DOHH2 (cell line): ENCODE measurements around the gene EXOSC9.

Experiments used
- CTCF ChIP-seq: fragments of 200-600 bp; sonication (generic); IDR thresholded peaks from one replicate; pipeline ENCODE4 v1.5.1; 2014; ENCODE audit warnings: antibody characterized with exemption, mild to moderate bottlenecking, low read depth, low read length; ENCODE audit not compliant: poor library complexity, severe bottlenecking
- EZH2phosphoT487 ChIP-seq: fragments of 200-600 bp; sonication (generic); IDR thresholded peaks from 2 replicates; pipeline ENCODE4 v1.6.1; 2017; ENCODE audit warnings: borderline replicate concordance, mild to moderate bottlenecking, antibody characterized with exemption, low read length, moderate library complexity, mixed read lengths

GRCh38 chr4:121863799-121864198 is 62.7 kb downstream of the EXOSC9 start:
- no peak for TF ChIP-seq CTCF
- TF ChIP-seq EZH2phosphoT487, result no peak
